Activated CD4-positive, alpha-beta T cell treated with anti-CD3 and anti-CD28 coated beads, Interleukin-2, amount 10 ng/mL, durations not matched to agents 24 days and 14 days (primary cell): ENCODE data around the gene INSIG1. TPM values are rescaled to one million over a fixed set of nuclear protein-coding genes. Genes with fewer than 3 reads are reported as not detected.

Experiments used
- DNase-seq: peaks from one replicate; pipeline ENCODE4 v3.0.0; 2022
- H3K27ac Mint-ChIP-seq: one replicate; pipeline ENCODE4 v1.8.0; 2022; ENCODE audit warnings: mild to moderate bottlenecking, mixed read lengths
- H3K27me3 Mint-ChIP-seq: one replicate; pipeline ENCODE4 v1.8.0; 2022; ENCODE audit warnings: mixed read lengths
- H3K36me3 Mint-ChIP-seq: one replicate; pipeline ENCODE4 v1.8.0; 2022; ENCODE audit warnings: low read depth, mild to moderate bottlenecking, mixed read lengths
- H3K4me1 Mint-ChIP-seq: one replicate; pipeline ENCODE4 v1.8.0; 2021; ENCODE audit warnings: mixed read lengths
- H3K4me3 Mint-ChIP-seq: one replicate; pipeline ENCODE4 v1.8.0; 2022; ENCODE audit warnings: mild to moderate bottlenecking, moderate library complexity, mixed read lengths
- H3K9me3 Mint-ChIP-seq: one replicate; pipeline ENCODE4 v1.8.0; 2021; ENCODE audit warnings: mixed read lengths
- intact Hi-C: fragments of 100-400 bp; cut with micrococcal nuclease; formaldehyde crosslinking; loops from one replicate; pipeline ENCODE4 v1.15.1; 2023
- total RNA-seq: library from RNA; stranded (reverse); gene quantifications from 2 replicates; pipeline ENCODE4 v1.2.3, GENCODE V29; 2022

Gene INSIG1
- total RNA-seq, 1 donor from 2014 or later, result 114 TPM

- intact Hi-C loops, result no loop called here
- peaks cover 13% of the 10 kb centered on the region for H3K9me3 Mint-ChIP-seq
- H3K27ac Mint-ChIP-seq, result peak overlapping the region; percentile 35
- peaks cover 8% of the 10 kb centered on the region for H3K36me3 Mint-ChIP-seq
- H3K4me1 Mint-ChIP-seq, result peaks cover 71% of the 10 kb centered on the region
- no peak overlapping the region for H3K4me3 Mint-ChIP-seq
- DNase-seq, result no peak
- no peaks in the 10 kb centered on the region for H3K27me3 Mint-ChIP-seq
These were observed 13.0 kb upstream of the INSIG1 start for GRCh38 chr7:155284496-155285274.

- peaks cover 68% of the 10 kb centered on the region for H3K4me1 Mint-ChIP-seq
- peaks cover 8% of the 10 kb centered on the region for H3K36me3 Mint-ChIP-seq
- peaks cover 13% of the 10 kb centered on the region for H3K9me3 Mint-ChIP-seq
- no peaks in the 10 kb centered on the region for H3K27me3 Mint-ChIP-seq
- intact Hi-C loops, result no loop called here
- no peak for DNase-seq
- H3K4me3 Mint-ChIP-seq, result no peak overlapping the region
- H3K27ac Mint-ChIP-seq, result peak overlapping the region; percentile 35
These were observed 12.3 kb upstream of the INSIG1 start for GRCh38 chr7:155285423-155285822.

DNA sequence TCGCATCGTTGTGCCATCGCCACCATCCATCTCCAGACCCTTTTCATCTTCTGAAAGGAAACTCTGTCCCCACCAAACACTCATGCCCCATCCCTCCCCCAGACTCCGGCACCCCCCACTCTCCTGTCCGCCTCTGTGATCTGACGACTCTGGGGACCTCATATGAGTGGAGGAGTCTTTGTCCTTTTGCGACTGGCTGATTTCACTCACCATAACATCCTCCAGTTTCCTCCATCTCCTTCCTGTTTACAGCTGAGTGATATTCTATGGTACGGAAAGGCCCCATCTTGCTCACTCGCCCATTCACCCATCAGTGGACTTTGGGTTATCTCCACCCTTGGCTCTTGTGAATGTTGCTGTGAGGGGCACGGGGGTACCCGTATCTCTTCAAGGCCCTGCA lies 11.8 kb upstream of the INSIG1 start:
- H3K27ac Mint-ChIP-seq, result peak overlapping the region; percentile 21

DNA sequence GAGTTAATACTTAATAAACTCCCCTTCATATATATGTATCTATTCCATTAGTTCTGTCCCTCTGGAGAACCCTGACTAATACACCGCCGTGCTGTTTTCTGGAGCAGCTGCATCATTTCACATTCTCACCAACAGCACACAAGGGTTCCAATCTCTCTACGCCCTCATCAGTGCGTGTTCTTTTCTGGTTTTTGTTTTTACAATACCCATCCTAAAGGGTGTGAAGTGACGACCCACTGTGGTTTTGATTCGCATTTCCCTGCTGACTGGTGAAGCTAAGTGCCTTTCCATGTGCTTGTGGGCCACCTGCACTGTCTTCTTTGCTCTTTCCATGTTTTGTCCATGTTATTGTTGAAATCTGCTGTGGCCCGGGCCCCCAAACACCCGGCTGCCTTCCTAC lies 11.0 kb upstream of the INSIG1 start:
- intact Hi-C loops, result no loop called here
- no peak for DNase-seq
- Mint-ChIP-seq H3K36me3 (peaks cover 11% of the 10 kb centered on the region), H3K9me3 (peaks cover 13% of the 10 kb centered on the region), H3K27ac (peak overlapping the region; percentile 71), H3K4me1 (peaks cover 74% of the 10 kb centered on the region), H3K27me3 (no peaks in the 10 kb centered on the region), H3K4me3 (no peak overlapping the region)

More for the DNA sequence above, 11.8 kb upstream of the INSIG1 start:
- H3K27me3 Mint-ChIP-seq, result no peaks in the 10 kb centered on the region
- intact Hi-C loops, result no loop called here
- peaks cover 67% of the 10 kb centered on the region for H3K4me1 Mint-ChIP-seq
- H3K9me3 Mint-ChIP-seq, result peaks cover 13% of the 10 kb centered on the region
- no peak overlapping the region for H3K4me3 Mint-ChIP-seq
- no peak for DNase-seq
- H3K36me3 Mint-ChIP-seq, result peaks cover 8% of the 10 kb centered on the region

DNA sequence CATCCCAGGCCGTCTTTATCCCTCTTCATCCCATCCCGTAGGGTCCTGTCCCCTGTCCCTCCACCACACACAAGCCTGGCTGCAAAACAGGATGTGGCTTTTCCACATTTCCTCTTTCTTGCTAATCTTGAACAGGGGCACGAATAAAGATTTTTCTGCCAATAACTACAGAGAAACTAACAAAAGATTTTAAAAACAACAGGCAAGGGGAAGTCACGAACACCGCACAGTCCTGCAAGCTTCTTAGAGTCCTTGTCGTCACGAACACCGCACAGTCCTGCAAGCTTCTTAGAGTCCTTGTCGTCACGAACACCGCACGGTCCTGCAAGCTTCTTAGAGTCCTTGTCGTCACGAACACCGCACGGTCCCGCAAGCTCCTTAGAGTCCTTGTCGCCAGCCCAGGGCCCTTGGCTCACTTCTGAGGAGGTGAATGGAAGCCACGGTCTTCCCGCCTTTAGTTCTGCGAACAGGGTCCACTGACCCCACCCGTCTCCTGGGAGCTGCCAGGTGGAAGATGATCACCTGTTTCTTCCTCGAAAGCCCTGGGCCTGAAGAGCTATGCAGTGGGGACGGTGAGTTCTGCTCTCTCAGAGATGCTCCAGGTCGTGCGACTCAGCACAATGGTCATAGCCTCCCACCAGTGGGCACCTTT lies 10.3 kb upstream of the INSIG1 start:
- H3K36me3 Mint-ChIP-seq, result peaks cover 11% of the 10 kb centered on the region
- H3K27ac Mint-ChIP-seq, result peak overlapping the region; percentile 71
- H3K4me3 Mint-ChIP-seq, result peak overlapping the region; percentile 21
- DNase-seq, result no peak
- no peaks in the 10 kb centered on the region for H3K27me3 Mint-ChIP-seq
- intact Hi-C loops, result no loop called here
- peaks cover 13% of the 10 kb centered on the region for H3K9me3 Mint-ChIP-seq
- H3K4me1 Mint-ChIP-seq, result peaks cover 75% of the 10 kb centered on the region

DNA sequence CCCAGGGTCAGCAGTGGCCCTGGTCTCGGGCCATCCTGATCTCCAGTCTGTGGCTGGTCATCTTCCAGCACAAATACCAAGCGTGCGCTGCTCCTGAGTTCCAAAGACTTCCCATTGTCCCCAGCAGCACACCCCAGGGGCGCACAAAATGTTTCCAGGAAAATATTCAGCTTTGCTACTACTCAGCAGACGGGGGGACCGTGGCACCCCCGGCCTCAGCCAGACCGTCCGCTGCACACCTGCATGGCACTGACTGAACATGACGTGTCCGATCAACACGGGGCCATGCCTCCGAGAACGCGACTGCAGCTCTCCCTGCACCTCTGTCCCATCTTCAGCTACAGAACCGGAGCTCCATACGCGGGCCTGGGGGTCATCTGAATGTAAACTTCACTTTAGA lies 9.6 kb upstream of the INSIG1 start:
- intact Hi-C loops, result no loop called here
- peaks cover 72% of the 10 kb centered on the region for H3K4me1 Mint-ChIP-seq
- H3K27me3 Mint-ChIP-seq, result no peaks in the 10 kb centered on the region
- H3K4me3 Mint-ChIP-seq, result no peak overlapping the region
- peaks cover 11% of the 10 kb centered on the region for H3K36me3 Mint-ChIP-seq
- peaks cover 13% of the 10 kb centered on the region for H3K9me3 Mint-ChIP-seq
- H3K27ac Mint-ChIP-seq, result no peak overlapping the region
- DNase-seq, result no peak

DNA sequence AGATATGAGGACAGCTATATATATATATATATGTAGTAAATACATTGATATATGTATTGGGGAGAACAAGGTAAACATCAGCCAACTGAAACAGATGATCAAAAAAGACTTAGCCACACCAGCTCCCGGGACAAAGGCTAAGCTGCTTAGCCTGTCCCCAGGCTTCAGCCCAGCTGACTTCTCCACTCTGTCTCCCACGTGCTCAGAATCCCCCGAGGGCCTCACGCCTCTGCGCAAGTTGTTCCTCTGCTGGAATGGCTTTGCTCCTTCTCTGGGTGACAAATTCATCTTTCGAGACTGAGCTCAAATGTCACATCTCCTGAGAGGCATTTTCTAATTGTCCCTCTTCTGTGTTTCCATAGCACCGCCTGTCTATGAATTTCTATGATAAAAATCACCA lies 8.6 kb upstream of the INSIG1 start:
- DNase-seq, result no peak
- H3K4me1 Mint-ChIP-seq, result peaks cover 66% of the 10 kb centered on the region

GRCh38 chr7:155289949-155290501 lies 7.7 kb upstream of the INSIG1 start:
- Mint-ChIP-seq H3K4me3 (no peak overlapping the region), H3K4me1 (peaks cover 62% of the 10 kb centered on the region), H3K36me3 (peaks cover 14% of the 10 kb centered on the region), H3K27ac (no peak overlapping the region), H3K27me3 (no peaks in the 10 kb centered on the region), H3K9me3 (peaks cover 13% of the 10 kb centered on the region)
- DNase-seq, result no peak
- intact Hi-C loops, result no loop called here

More for the DNA sequence above, 8.6 kb upstream of the INSIG1 start:
- Mint-ChIP-seq H3K27ac (no peak overlapping the region), H3K27me3 (no peaks in the 10 kb centered on the region), H3K9me3 (peaks cover 13% of the 10 kb centered on the region), H3K4me3 (no peak overlapping the region), H3K36me3 (peaks cover 11% of the 10 kb centered on the region)
- intact Hi-C loops, result no loop called here

DNA sequence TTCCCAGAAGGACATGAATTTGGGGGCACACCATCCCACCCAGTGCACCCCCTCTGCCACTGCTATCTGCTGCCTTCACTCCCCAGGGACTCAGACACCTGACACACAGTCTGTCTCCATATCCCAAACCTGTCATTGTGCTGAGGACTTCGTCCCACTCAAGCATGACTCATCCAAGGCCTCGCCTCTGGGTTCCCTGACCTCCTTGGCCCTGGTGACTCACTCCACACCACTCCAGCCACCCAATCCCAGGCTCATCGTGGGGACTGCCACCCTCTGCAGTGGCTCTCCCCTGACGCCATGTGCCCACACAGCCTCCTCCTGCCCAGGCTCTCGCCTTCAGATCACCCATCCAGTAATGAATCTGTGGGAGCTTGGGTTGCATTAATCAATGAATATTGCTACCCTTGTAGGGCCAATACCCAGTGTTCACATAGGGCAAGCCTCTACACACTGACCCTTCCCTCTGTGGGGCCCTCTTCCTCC lies 6.6 kb upstream of the INSIG1 start:
- Mint-ChIP-seq H3K4me1 (peaks cover 56% of the 10 kb centered on the region), H3K36me3 (peaks cover 10% of the 10 kb centered on the region), H3K4me3 (no peak overlapping the region), H3K9me3 (peaks cover 11% of the 10 kb centered on the region), H3K27ac (peak overlapping the region; percentile 56), H3K27me3 (no peaks in the 10 kb centered on the region)
- DNase-seq, result no peak
- intact Hi-C loops, result no loop called here

GRCh38 chr7:155291729-155292128 lies 5.9 kb upstream of the INSIG1 start:
- H3K27me3 Mint-ChIP-seq, result no peaks in the 10 kb centered on the region
- no peak overlapping the region for H3K4me3 Mint-ChIP-seq
- peaks cover 16% of the 10 kb centered on the region for H3K36me3 Mint-ChIP-seq
- intact Hi-C loops, result no loop called here
- H3K4me1 Mint-ChIP-seq, result peaks cover 56% of the 10 kb centered on the region
- peak overlapping the region; percentile 56 for H3K27ac Mint-ChIP-seq
- DNase-seq, result no peak
- H3K9me3 Mint-ChIP-seq, result peaks cover 5% of the 10 kb centered on the region

DNA sequence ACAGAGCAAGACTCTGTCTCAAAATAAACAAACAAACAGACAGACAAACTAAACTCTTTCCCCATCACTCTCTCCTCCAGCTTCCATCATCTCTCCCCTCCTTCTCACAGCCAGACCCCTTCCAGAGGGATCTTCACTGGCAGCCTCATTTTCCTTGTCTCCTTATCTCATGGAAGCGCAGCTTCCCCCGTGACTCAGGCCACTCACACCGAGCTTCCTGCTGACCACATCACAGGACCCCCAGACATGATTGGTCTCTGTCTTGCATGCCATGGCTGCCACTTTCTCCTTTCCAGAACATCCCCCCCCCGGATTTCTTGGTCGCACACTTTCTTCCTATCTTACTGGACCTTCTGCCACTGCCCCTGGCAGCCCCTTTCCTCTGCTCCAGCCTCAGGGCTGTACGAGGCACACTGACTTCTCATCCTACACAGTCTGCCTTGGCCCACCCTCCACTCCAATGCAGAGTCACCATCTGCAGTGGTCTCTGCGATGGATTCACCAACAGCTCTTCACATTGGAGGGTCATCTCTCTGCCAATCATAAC lies 4.9 kb upstream of the INSIG1 start:
- DNase-seq, result no peak
- no peaks in the 10 kb centered on the region for H3K27me3 Mint-ChIP-seq
- no peaks in the 10 kb centered on the region for H3K9me3 Mint-ChIP-seq
- H3K36me3 Mint-ChIP-seq, result peaks cover 12% of the 10 kb centered on the region
- H3K4me3 Mint-ChIP-seq, result no peak overlapping the region
- no peak overlapping the region for H3K27ac Mint-ChIP-seq
- H3K4me1 Mint-ChIP-seq, result peaks cover 48% of the 10 kb centered on the region
- intact Hi-C loops, result no loop called here

DNA sequence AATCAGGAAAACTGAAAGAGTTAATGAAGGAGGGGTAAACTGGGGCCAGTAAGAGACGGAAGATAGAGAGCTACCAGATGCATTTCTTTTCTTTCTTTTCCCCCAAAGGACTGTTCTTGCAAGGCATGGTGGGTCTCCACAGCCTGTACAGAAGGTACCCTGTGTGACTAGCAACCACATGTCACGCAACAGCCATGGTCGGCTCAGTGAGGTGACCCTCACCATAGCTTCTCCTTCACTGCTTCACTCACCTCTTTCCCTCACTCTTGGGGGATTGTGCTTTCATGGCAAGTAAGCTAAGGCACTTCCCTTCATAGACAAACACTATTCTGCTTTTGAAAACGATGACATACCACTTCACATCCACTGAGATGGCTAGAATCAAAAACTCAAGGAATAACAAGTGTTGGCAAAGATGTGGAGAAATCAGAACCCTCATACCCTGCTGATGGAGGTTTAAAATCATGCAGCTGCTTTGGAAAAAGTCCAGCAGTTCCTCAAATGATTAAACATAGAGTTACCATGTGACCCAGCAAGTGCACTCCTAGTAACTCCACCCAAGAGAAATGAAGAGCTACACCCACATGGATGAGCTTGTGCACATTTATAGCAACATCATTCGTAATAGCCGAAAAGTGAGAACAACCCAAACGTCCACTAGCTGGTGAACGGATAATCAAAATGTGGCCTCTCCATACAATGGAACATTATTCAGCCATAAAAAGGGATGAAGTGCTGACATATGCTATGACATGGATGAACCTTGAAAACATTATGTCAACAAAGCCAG lies 3.8 kb upstream of the INSIG1 start:
- Mint-ChIP-seq H3K27me3 (no peaks in the 10 kb centered on the region), H3K36me3 (peaks cover 16% of the 10 kb centered on the region), H3K4me1 (peaks cover 39% of the 10 kb centered on the region), H3K4me3 (no peak overlapping the region), H3K27ac (no peak overlapping the region), H3K9me3 (no peaks in the 10 kb centered on the region)
- DNase-seq, result no peak
- intact Hi-C loops, result no loop called here

GRCh38 chr7:155294511-155294778 lies 3.2 kb upstream of the INSIG1 start:
- Mint-ChIP-seq H3K36me3 (peaks cover 20% of the 10 kb centered on the region), H3K27ac (no peak overlapping the region), H3K9me3 (no peaks in the 10 kb centered on the region), H3K4me1 (peaks cover 36% of the 10 kb centered on the region), H3K4me3 (no peak overlapping the region), H3K27me3 (no peaks in the 10 kb centered on the region)
- no peak for DNase-seq
- intact Hi-C loops, result no loop called here
